HCT116 (cell line): ENCODE results near the gene HMCES. TPM values are rescaled to one million over a fixed set of nuclear protein-coding genes. Genes with fewer than 3 reads are reported as not detected.
"Not testable (repeated sequence)": the region's sequence is repeated elsewhere in the genome, so short reads cannot be mapped to it uniquely, and the experiment has no call there.

Source experiments
- ATAC-seq: fragments of 200-7000 bp; cut with Tn5 transposase; 2 replicates; pipeline ENCODE4 v1.9.1; 2020; ENCODE audit warnings: mild to moderate bottlenecking, moderate library complexity
- BruUV-seq: library from RNA; stranded (reverse); fragments of 400-500 nt; replicated peaks from 2 replicates; lab custom pipeline; 2021; lab: Mats Ljungman, UMichigan
- CTCF ChIA-PET: fragments of 300-600 bp; sonication (Branson Sonifier 250); formaldehyde crosslinking; loops from one replicate; lab custom pipeline; 2021; ENCODE audit warnings: antibody characterized with exemption; lab: Charles Lee
- POLR2A ChIA-PET: fragments of 300-600, 350-600 bp; sonication (Branson Sonifier 250); formaldehyde crosslinking; loops from one replicate; lab custom pipeline; 2021; ENCODE audit warnings: antibody characterized with exemption; lab: Charles Lee
- RAD21 ChIA-PET, 2 experiments: fragments of 300-600 bp; sonication (Branson Sonifier 250); formaldehyde crosslinking; loops; one replicate each; lab custom pipeline; 2023; ENCODE audit warnings: low total read pairs in 2 of 2; ENCODE audit not compliant: uncharacterized antibody in 2 of 2, unreplicated experiment in 2 of 2, low non-redundant PET in 1 of 2; lab: Charles Lee
- DNase-seq: peaks from one replicate; pipeline ENCODE4 v3.0.0-alpha.2; 2010; ENCODE audit warnings: low read depth, low spot score
- H2AFZ ChIP-seq: fragments of 200-600 bp; shearing (Covaris generic), sonication (generic); 2 replicates; pipeline ENCODE4 v1.6.1; 2017; ENCODE audit warnings: low read depth, mixed run types, mixed read lengths, antibody characterized with exemption, low read length; ENCODE audit not compliant: poor library complexity, severe bottlenecking
- H3K27ac ChIP-seq: 2 replicates; pipeline ENCODE4 v1.5.1; 2012; ENCODE audit warnings: low read depth, low read length
- H3K27me3 ChIP-seq: fragments of 200-600 bp; sonication (generic); 2 replicates; pipeline ENCODE4 v1.6.1; 2016; ENCODE audit warnings: mixed run types, low read length, mixed read lengths; ENCODE audit not compliant: insufficient read depth
- H3K36me3 ChIP-seq, 2 experiments: fragments of 200-500 bp in 1 of 2; fragments of 200-600 bp in 1 of 2; sonication (Bioruptor generic) in 1 of 2; sonication (generic) in 1 of 2; 2 replicates each; pipeline versions ENCODE4 v1.5.1 to v1.6.1; 2014 to 2016; ENCODE audit warnings: low read length in 2 of 2, inconsistent platforms in 1 of 2, mixed read lengths in 1 of 2, mixed run types in 1 of 2; ENCODE audit not compliant: insufficient read depth in 2 of 2, control insufficient read depth in 1 of 2
- H3K4me1 ChIP-seq, 2 experiments: fragments of 200-600 bp in 1 of 2; sonication (generic) in 1 of 2; 2 replicates each; pipeline versions ENCODE4 v1.5.1 to v1.6.1; 2012 to 2017; ENCODE audit warnings: low read length in 2 of 2, inconsistent platforms in 1 of 2, mild to moderate bottlenecking in 1 of 2, mixed read lengths in 1 of 2, mixed run types in 1 of 2, moderate library complexity in 1 of 2; ENCODE audit not compliant: insufficient read depth in 2 of 2, control insufficient read depth in 1 of 2
- H3K4me2 ChIP-seq: fragments of 200-600 bp; sonication (generic); 2 replicates; pipeline ENCODE4 v1.6.1; 2017; ENCODE audit warnings: mixed run types, low read length, mixed read lengths
- H3K4me3 ChIP-seq, 2 experiments: fragments of 200-600 bp in 1 of 2; sonication (generic) in 1 of 2; replicated peaks in 1 of 2; 2 replicates each; pipeline ENCODE4 v1.5.1; 2011 to 2016; ENCODE audit warnings: low read length in 2 of 2, control low read depth in 1 of 2, low read depth in 1 of 2, mild to moderate bottlenecking in 1 of 2, mixed read lengths in 1 of 2, mixed run types in 1 of 2
- H3K79me2 ChIP-seq: fragments of 200-600 bp; sonication (generic); 2 replicates; pipeline ENCODE4 v1.6.1; 2017; ENCODE audit warnings: mild to moderate bottlenecking, mixed run types, low read length, moderate library complexity, mixed read lengths; ENCODE audit not compliant: insufficient read depth
- H3K9ac ChIP-seq: fragments of 200-600 bp; sonication (generic); 2 replicates; pipeline ENCODE4 v1.6.1; 2016; ENCODE audit warnings: low read length, mixed read lengths
- H3K9me2 ChIP-seq: fragments of 200-600 bp; sonication (generic), shearing (Covaris generic); 2 replicates; pipeline ENCODE4 v1.6.1; 2017; ENCODE audit warnings: mixed run types, mild to moderate bottlenecking, moderate library complexity; ENCODE audit not compliant: insufficient read depth
- H3K9me3 ChIP-seq, 2 experiments: fragments of 200-500 bp in 1 of 2; fragments of 200-600 bp in 1 of 2; sonication (Bioruptor generic) in 1 of 2; sonication (generic) in 1 of 2; 2 replicates each; pipeline ENCODE4 v1.6.1; 2014 to 2017; ENCODE audit warnings: low read length in 2 of 2, mixed read lengths in 2 of 2, inconsistent platforms in 1 of 2, low read depth in 1 of 2, mild to moderate bottlenecking in 1 of 2, mixed run types in 1 of 2, moderate library complexity in 1 of 2; ENCODE audit not compliant: control insufficient read depth in 1 of 2, insufficient read depth in 1 of 2
- H4K20me1 ChIP-seq: fragments of 200-600 bp; sonication (generic), shearing (Covaris generic); 2 replicates; pipeline ENCODE4 v1.6.1; 2017; ENCODE audit warnings: mixed run types, mild to moderate bottlenecking, moderate library complexity; ENCODE audit not compliant: insufficient read depth
- EGR1 ChIP-seq: IDR thresholded peaks from 2 replicates; pipeline ENCODE4 v1.6.1; 2012; ENCODE audit warnings: low read depth
- intact Hi-C: fragments of 100-400 bp; cut with micrococcal nuclease; formaldehyde crosslinking; loops from 2 replicates; pipeline ENCODE4 v1.10.0; 2022
- total RNA-seq: library from RNA; stranded (reverse); gene quantifications from one replicate; pipeline ENCODE4 v1.2.1, GENCODE V29; 2021; ENCODE audit not compliant: unreplicated experiment
- TF ChIP-seq, protein P1 (sequence below): IDR thresholded peaks from 2 replicates; pipeline ENCODE4 v1.6.1; 2012

The HMCES gene
- total RNA-seq, 1 experiment from 2014 or later: 78.9 TPM

- BruUV-seq, RAD21 ChIA-PET, H3K36me3 ChIP-seq, ATAC-seq, intact Hi-C loops, POLR2A ChIA-PET, H3K27ac ChIP-seq, H3K9ac ChIP-seq, H3K4me3 ChIP-seq, DNase-seq, H3K4me2 ChIP-seq, H3K4me1 ChIP-seq, H3K27me3 ChIP-seq, H2AFZ ChIP-seq, H3K9me2 ChIP-seq, H3K9me3 ChIP-seq, H3K79me2 ChIP-seq, H4K20me1 ChIP-seq, CTCF ChIA-PET: not testable (repeated sequence)
Observed at GRCh38 chr3:129339186-129339585, 60.5 kb downstream of the HMCES start.

DNA sequence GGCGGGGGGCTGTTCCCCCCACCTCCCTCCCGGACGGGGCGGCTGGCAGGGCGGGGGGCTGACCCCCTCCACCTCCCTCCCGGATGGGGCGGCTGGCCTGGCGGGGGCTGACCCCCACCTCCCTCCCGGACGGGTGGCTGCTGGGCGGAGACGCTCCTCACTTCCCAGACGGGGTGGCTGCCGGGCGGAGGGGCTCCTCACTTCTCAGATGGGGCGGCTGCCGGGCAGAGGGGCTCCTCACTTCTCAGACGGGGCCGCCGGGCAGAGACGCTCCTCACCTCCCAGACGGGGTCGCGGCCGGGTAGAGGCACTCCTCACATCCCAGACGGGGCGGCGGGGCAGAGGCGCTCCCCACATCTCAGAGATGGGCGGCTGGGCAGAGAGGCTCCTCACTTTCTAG, 61.2 kb downstream of the HMCES start:
- DNase-seq, H3K4me2 ChIP-seq, H3K4me3 ChIP-seq, H4K20me1 ChIP-seq, POLR2A ChIA-PET, H3K9me3 ChIP-seq, ATAC-seq, RAD21 ChIA-PET, H3K79me2 ChIP-seq, CTCF ChIA-PET, H3K9me2 ChIP-seq, H3K9ac ChIP-seq, H3K27me3 ChIP-seq, intact Hi-C loops, BruUV-seq, H3K36me3 ChIP-seq, H2AFZ ChIP-seq, H3K4me1 ChIP-seq, H3K27ac ChIP-seq: not testable (repeated sequence)

DNA sequence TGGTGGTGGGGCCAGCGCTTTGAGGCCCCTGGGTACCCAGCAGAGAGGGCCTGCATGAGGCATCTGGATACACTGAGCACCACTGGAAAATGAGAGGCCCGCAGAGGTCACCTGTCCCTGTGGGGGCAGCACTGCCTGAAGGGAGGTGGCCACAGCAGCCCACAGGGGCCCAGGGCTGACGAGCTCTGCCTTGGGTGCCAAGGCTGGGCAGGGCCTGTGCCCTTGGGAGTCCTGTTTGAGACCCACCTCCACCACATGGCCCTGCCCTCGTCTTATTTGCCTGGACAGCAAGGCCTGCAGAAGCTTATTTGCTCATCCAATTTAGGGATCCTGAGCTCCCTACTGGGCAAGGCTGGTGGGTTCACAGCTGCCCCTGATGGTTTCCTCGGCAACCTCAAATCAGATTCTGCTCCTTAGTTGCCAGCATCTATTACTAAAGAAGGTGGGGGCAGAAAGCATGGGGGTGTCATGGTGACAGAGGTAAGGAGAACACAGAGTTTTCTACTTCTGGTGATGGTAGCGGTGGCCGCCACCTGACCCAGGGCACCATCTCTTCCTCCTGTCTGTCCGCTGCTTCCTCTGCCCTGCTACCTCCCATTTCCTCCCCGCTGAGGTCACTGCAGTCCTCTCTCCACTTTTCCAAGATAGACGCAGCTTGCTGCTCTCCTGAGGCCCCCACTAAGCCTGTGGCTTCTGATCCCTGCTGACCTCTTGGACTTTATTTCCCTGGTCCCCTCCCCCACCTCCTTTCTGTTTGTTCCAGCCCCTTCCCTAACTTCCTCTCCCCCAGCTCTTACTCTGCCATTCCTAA, 62.9 kb downstream of the HMCES start:
- no peak overlapping the region for H3K9ac ChIP-seq
- no peaks in the 10 kb centered on the region for H3K27me3 ChIP-seq
- no TSS peak for BruUV-seq
- CTCF ChIA-PET: no interaction called here
- no peaks in the 10 kb centered on the region for H3K79me2 ChIP-seq
- H3K9me3 ChIP-seq: no peaks in the 10 kb centered on the region
- H3K36me3 ChIP-seq: no peaks in the 10 kb centered on the region
- no peak for DNase-seq
- intact Hi-C loops: no loop called here
- TF ChIP-seq EGR1: no peak
- TF ChIP-seq, protein P1, sequence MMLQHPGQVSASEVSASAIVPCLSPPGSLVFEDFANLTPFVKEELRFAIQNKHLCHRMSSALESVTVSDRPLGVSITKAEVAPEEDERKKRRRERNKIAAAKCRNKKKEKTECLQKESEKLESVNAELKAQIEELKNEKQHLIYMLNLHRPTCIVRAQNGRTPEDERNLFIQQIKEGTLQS: no peak
- H3K9me2 ChIP-seq: no peaks in the 10 kb centered on the region
- RAD21 ChIA-PET: no interaction called here
- POLR2A ChIA-PET: no interaction called here
- no peak overlapping the region for H3K4me3 ChIP-seq
- no peak overlapping the region for H3K4me2 ChIP-seq
- no peaks in the 10 kb centered on the region for H4K20me1 ChIP-seq
- no peak overlapping the region for H3K27ac ChIP-seq
- ATAC-seq: no peak
- peaks cover 4 to 7% of the 10 kb centered on the region in 2 experiments; a peak in 2 of 4 replicates for H3K4me1 ChIP-seq
- no peak overlapping the region for H2AFZ ChIP-seq
